Amniotic epithelial cell (primary cell): ENCODE data around the gene AHRR.
A peak's percentile ranks its signal among the peaks of the same experiment; 100 is the strongest.

ENCODE experiments used
- DNase-seq: peaks from one replicate; pipeline ENCODE4 v3.0.0-alpha.2; 2010; ENCODE audit warnings: low read depth

Gene AHRR

GRCh38 chr5:443239-444151 lies 122.0 kb downstream of the AHRR start:
- no peak for DNase-seq

- DNase-seq, result no peak
Observed at GRCh38 chr5:444226-444625, 122.7 kb downstream of the AHRR start.

GRCh38 chr5:445591-445990 lies 124.1 kb downstream of the AHRR start:
- DNase-seq, result no peak

- DNase-seq, result peak; percentile 13
Observed at GRCh38 chr5:446066-446882, 124.8 kb downstream of the AHRR start.

- peak; percentile 43 for DNase-seq
Observed at GRCh38 chr5:446883-447263, 125.4 kb downstream of the AHRR start.

- no peak for DNase-seq
Observed at GRCh38 chr5:447501-447900, 126.0 kb downstream of the AHRR start.

GRCh38 chr5:448061-448765 lies 126.7 kb downstream of the AHRR start:
- no peak for DNase-seq

- no peak for DNase-seq
Observed at GRCh38 chr5:448766-449090, 127.2 kb downstream of the AHRR start.

GRCh38 chr5:449151-449550 lies 127.6 kb downstream of the AHRR start:
- DNase-seq, result no peak

- DNase-seq, result no peak
Observed at GRCh38 chr5:451587-452458, 130.3 kb downstream of the AHRR start.

GRCh38 chr5:452978-453710 lies 131.6 kb downstream of the AHRR start:
- DNase-seq, result no peak

- no peak for DNase-seq
Observed at GRCh38 chr5:453725-454481, 132.4 kb downstream of the AHRR start.

GRCh38 chr5:454936-455335 lies 133.4 kb downstream of the AHRR start:
- no peak for DNase-seq

- DNase-seq, result no peak
Observed at GRCh38 chr5:455806-456205, 134.3 kb downstream of the AHRR start.

GRCh38 chr5:456351-457194 lies 135.1 kb downstream of the AHRR start:
- no peak for DNase-seq

GRCh38 chr5:457195-457961 lies 135.9 kb downstream of the AHRR start:
- DNase-seq, result no peak

- peak; percentile 42 for DNase-seq
Observed at GRCh38 chr5:458547-459353, 137.2 kb downstream of the AHRR start.
